Dedifferentiated amniotic fluid mesenchymal stem cell (primary cell): ENCODE data around the gene ERCC6.
A peak's percentile ranks its signal among the peaks of the same experiment; 100 is the strongest.

ENCODE experiments used
- DNase-seq: peaks from one replicate; pipeline ENCODE4 v3.0.0-alpha.2; 2016; ENCODE audit errors: extremely low spot score

ERCC6 gene

DNA sequence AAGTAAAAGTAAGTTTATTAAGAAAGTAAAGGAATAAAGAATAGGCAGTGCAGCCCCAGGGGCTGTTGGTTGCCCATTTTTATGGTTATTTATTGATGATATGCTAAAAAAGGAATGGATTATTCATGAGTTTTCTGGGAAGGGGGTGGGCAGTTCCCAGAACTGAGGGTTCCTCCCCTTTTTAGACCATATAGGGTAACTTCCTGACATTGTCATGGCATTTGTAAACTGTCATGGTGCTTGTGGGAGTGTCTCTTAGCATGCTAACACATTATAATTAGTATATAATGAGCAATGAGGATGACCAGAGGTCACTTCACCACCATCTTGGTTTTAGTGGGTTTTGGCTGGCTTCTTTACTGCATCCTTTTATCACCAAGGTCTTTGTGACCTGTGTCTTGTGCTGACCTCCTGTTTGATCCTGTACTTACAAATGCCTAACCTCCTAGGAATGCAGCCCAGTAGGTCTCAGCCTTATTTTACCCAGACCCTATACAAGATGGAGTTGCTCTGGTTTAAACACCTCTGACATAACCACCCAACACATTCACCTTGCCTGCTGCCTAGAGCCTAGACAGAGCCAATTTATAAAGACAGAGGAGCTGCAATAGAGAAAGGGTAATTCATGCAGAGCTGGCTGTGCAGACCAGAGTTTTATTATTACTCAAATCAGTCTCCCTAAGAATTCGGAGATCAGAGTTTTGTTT is 10.9 kb upstream of the ERCC6 start:
- no peak for DNase-seq

DNA sequence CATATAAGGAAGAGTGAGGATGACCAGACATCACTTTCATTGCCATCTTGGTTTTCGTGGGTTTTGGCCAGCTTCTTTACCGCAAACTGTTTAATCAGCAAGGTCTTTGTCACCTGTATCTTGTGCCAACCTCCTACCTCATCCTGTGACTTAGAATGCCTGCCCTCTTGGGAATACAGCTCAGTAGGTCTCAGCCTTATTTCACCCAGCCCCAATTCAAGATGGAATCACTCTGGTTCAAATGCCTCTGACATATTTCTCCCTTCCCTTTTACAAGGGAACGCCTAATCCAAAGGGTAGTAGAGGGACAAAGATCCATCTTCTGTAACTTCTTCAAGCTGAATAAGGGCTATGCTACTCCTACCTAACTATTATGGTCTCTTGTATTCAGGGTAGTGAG is 4.7 kb upstream of the ERCC6 start:
- DNase-seq, result no peak

- DNase-seq, result no peak
Observed at GRCh38 chr10:49542353-49542752, 3.4 kb upstream of the ERCC6 start.

DNA sequence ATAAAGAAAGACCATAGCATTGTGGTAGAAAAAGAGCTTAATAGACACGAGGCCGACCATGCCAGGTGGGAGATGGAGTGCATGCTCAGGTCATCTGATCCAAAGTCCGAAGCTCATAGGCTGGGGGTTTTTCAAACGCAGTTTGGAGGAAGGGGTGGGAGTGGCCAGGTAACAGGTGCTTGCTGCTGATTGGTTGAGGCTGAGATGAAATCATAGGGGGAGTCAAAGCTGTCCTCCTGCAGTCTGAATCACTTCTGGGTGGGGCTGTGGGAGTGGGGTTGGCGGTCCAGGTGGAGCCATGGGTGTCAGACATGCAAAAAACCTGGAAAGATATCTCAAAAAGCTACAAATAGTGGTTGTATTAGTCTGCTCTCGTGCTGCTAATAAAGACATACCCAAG is 2.8 kb upstream of the ERCC6 start:
- DNase-seq, result no peak

GRCh38 chr10:49540056-49540797 is 1.3 kb upstream of the ERCC6 start:
- no peak for DNase-seq

DNA sequence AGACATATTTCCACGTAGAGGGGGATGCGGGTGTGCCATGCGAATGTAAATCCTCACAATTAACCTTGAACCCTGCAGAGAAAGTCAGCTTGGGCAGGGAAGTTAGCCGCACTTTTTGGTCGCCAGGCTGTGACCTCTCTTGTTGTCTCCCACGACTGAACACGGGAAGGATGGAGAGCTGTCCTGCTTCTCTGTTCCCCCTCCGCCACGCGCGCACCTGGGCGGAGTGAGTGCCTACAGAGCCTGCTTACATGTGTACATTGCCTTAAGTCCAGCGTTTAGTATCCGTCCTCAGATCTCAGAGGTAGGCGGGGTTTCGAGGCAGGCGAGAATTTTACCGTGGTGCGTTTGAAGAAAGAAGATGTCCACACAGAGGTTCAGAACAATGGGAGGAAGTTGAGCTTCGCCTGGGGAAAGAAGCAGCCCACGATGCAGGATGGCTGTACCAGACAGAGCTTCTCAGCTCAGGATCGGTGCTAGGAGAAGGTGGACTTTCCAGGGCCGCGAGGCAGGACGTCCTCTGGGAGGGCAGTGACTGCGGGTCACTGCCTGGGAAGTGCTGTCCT is 482 bp upstream of the ERCC6 start:
- no peak for DNase-seq

GRCh38 chr10:49534670-49535381 is 4.1 kb downstream of the ERCC6 start:
- DNase-seq, result peak; percentile 53

DNA sequence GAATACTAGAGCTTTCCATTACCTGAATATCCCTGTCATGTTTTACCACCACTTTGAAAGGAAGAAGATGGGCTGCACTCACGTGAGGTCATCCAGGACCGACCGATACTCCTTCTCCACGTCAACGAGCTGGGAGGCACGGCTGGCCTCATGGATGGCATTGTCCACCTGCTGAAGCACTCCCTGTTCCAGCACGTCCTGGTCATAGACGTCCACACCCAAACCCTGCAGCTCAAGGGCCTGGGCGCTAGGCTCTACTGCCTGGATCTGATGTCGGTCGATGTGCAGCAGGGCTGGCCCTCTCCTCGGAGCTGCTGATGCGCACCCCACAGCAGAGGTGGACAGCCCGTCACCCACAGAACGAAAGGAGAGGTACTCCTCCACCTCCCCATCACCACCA is 6.5 kb downstream of the ERCC6 start:
- DNase-seq, result no peak

DNA sequence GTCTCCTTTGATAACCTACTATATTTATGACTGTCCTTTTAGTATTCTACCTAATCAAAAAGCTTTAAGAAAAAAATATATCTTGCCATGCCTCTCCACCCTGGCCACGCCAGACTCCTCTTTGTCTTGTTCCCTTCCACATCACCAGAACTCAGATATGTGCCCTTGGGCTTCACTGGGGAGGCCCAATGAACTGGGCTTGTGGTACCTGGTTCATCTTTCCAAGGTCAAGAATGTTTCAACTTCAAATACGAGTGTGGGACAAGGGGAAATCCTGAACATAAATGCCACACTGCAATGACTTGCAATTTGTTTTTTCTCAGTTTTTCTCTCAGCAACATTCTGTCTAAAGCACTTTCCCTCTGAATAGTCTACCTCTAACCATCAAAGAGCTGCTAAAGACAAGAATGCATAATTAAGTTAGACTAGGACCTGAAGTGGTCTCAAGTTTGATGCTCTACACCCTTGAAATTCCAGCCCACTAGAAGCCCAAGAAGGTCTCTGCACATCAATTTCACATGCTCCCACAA is 9.9 kb downstream of the ERCC6 start:
- DNase-seq, result no peak

GRCh38 chr10:49527850-49528249 is 11.1 kb downstream of the ERCC6 start:
- no peak for DNase-seq

GRCh38 chr10:49527061-49527460 is 11.9 kb downstream of the ERCC6 start:
- DNase-seq, result no peak

- DNase-seq, result no peak
Observed at GRCh38 chr10:49526619-49527018, 12.3 kb downstream of the ERCC6 start.

GRCh38 chr10:49524496-49524895 is 14.4 kb downstream of the ERCC6 start:
- DNase-seq, result no peak

DNA sequence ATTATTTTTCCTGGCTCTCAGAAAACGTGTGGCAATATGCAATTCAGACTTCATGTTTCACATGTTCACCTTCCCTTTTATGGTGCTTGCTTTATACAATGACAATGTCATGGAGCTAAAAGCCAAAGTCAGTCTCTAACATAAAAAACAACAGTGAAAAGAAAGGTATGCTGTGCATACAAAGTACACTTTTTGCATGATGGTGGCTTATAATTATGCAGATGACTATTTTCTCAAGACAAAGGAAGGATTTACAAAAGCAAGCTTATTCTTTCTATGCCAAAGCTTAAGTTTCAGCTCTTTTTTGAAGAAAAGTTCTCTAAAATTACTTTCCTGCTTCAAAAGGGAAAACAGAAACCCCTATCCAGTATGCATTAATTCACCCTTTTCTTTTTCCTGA is 15.6 kb downstream of the ERCC6 start:
- no peak for DNase-seq

GRCh38 chr10:49521062-49521461 is 17.9 kb downstream of the ERCC6 start:
- DNase-seq, result no peak

- no peak for DNase-seq
Observed at GRCh38 chr10:49520122-49520775, 18.7 kb downstream of the ERCC6 start.

GRCh38 chr10:49519717-49520116 is 19.2 kb downstream of the ERCC6 start:
- DNase-seq, result no peak

GRCh38 chr10:49518982-49519578 is 19.8 kb downstream of the ERCC6 start:
- DNase-seq, result peak; percentile 33

DNA sequence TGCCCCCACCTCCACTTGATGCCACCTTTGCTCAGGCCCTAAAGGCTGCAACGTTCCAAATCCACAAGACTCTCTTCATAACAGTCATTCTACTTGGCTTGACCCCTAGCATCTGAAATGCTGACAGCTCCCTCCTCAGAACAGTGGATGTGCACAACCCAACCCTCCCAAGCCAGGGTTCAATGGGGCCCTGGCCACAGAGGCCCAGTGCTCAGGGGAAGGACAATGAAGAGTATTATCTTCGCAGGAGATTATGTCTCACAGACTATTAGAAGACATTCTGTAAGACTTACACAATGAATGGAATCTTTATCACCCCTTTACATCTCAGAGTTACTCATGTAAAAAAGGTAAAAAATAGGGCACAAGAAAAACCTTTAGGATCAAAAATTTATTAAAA is 20.4 kb downstream of the ERCC6 start:
- DNase-seq, result no peak

DNA sequence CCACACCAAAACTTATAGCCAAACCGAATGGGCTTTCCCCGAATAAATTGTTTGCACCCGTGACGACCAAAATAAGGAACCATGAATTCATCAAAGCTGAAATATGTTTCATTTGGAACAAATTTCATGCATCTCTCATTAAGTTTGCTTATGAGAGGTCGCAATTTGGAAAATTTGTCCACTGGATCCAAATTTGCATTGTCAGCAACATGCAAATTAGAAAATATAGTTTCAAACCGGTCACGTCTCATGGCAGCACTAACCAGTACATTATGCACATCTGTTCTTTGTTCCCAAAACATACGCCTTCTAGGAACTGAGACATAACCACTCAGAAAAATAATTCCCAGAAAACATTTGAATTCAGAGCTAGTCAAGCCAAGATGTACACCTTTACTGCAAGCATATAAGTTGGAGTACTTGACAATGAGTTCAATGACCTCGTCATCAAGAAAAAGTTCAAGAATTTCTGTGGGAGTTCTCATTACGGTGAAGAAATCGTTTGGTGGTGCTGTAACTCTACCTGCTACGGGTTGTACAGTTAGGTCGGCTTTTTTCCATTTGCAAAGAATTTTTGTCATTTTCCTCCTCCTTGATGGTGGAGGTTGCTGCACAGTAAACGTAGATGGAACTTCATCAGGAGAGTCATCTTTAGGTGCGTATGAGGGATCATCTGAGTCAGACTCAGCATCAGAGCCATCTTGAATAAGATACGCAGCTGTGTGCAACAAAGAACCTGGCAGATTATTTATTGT is 22.5 kb downstream of the ERCC6 start:
- no peak for DNase-seq
